PFSK-1 (cell line): ENCODE data around the gene NXN.

Experiments used
- POLR2AphosphoS5 ChIP-seq: IDR thresholded peaks from 2 replicates; pipeline ENCODE4 v1.6.1; 2012; ENCODE audit warnings: low read depth, mild to moderate bottlenecking, control low read depth, low read length, moderate library complexity
- SIN3A ChIP-seq: IDR thresholded peaks from 2 replicates; pipeline ENCODE4 v1.6.1; 2012; ENCODE audit warnings: mild to moderate bottlenecking, low read length, moderate library complexity, borderline replicate concordance; ENCODE audit not compliant: insufficient read depth
- TF ChIP-seq, protein P1 (sequence below), 2 experiments: IDR thresholded peaks; 2 replicates each; pipeline versions ENCODE4 v1.6.1 to v1.8.0; 2011 to 2012; ENCODE audit warnings: low read depth in 2 of 2, low read length in 2 of 2, control low read depth in 1 of 2, inconsistent platforms in 1 of 2, mild to moderate bottlenecking in 1 of 2, moderate library complexity in 1 of 2; ENCODE audit not compliant: insufficient read depth in 1 of 2

DNA sequence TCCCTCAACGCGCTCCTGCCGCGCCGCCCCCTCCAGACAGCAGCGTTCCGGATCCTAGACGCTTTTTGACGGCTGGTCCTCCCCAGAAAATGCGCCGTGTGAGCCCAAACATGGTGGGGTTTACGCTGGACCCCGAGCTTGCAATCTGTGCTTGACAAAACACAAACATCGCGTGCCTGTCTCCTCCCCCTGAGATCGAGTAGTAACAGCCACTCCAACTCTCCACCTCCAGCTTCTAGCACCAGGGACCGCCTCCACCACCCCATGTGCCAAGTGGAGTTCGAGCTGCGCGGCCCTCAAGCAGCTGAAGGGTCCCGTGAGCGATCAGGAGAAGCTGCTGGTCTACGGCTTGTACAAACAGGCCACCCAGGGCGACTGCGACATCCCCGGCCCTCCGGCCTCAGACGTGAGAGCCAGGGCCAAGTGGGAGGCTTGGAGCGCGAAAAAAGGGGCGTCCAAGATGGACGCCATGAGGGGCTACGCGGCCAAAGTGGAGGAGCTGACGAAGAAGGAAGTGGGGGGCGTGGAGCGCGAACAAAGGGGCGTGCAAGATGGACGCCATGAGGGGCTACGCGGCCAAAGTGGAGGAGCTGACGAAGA, 226.9 kb downstream of the NXN start:
- TF ChIP-seq, protein P1, sequence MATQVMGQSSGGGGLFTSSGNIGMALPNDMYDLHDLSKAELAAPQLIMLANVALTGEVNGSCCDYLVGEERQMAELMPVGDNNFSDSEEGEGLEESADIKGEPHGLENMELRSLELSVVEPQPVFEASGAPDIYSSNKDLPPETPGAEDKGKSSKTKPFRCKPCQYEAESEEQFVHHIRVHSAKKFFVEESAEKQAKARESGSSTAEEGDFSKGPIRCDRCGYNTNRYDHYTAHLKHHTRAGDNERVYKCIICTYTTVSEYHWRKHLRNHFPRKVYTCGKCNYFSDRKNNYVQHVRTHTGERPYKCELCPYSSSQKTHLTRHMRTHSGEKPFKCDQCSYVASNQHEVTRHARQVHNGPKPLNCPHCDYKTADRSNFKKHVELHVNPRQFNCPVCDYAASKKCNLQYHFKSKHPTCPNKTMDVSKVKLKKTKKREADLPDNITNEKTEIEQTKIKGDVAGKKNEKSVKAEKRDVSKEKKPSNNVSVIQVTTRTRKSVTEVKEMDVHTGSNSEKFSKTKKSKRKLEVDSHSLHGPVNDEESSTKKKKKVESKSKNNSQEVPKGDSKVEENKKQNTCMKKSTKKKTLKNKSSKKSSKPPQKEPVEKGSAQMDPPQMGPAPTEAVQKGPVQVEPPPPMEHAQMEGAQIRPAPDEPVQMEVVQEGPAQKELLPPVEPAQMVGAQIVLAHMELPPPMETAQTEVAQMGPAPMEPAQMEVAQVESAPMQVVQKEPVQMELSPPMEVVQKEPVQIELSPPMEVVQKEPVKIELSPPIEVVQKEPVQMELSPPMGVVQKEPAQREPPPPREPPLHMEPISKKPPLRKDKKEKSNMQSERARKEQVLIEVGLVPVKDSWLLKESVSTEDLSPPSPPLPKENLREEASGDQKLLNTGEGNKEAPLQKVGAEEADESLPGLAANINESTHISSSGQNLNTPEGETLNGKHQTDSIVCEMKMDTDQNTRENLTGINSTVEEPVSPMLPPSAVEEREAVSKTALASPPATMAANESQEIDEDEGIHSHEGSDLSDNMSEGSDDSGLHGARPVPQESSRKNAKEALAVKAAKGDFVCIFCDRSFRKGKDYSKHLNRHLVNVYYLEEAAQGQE (IDR thresholded peaks at IDR 0.05; ENCODE audit: insufficient read depth in 1 of 2, low read depth in 2 of 2, low read length in 2 of 2), result no peak
- TF ChIP-seq POLR2AphosphoS5 (no peak), SIN3A (no peak)
